Measurements from ENCODE around the gene UEVLD. TPM values are rescaled to one million over a fixed set of nuclear protein-coding genes. Genes with fewer than 3 reads are reported as not detected.

UEVLD gene
- total and polyA plus RNA-seq, 9 of the 15 experiments (the other 6 are each of a cell fraction or from before 2014, with no cell fraction given), result 4.7 to 12.6 (median 7.4) TPM

- FAIRE-seq (peak; percentile 6), ATAC-seq (peak; percentile 75; the same call in 2 of the 3 replicates), DNase-seq (ENCODE audit: extremely low read depth in 1 of 4, low spot score in 3 of 4) (peak in 1 of 4 experiments; percentile 31)
- Histone ChIP-seq H3K4me3 (no peak overlapping the region), H3K27me3 (ENCODE audit: control insufficient read depth in 2 of 2, insufficient read depth in 2 of 2, low read length in 2 of 2) (no peaks in the 10 kb centered on the region), H3K9me3 (replicated peaks; ENCODE audit: control insufficient read depth, insufficient read depth, low read depth, low read length) (no peaks in the 10 kb centered on the region), H3K79me2 (ENCODE audit: control insufficient read depth, insufficient read depth, low read length) (no peaks in the 10 kb centered on the region), H3K4me1 (replicated peaks in 1 of 2; ENCODE audit: control insufficient read depth in 2 of 2, insufficient read depth in 2 of 2, low read length in 2 of 2) (no peaks in the 10 kb centered on the region), H3K9ac (ENCODE audit: insufficient read depth in 1 of 2, low read depth in 2 of 2, low read length in 2 of 2) (no peak overlapping the region), H3K4me2 (ENCODE audit: insufficient read depth, low read length) (no peak overlapping the region), H3K9me1 (ENCODE audit: control insufficient read depth, insufficient read depth, low read length) (no peaks in the 10 kb centered on the region), H2AFZ (ENCODE audit: low read depth, low read length) (no peak overlapping the region), H3K27ac (ENCODE audit: extremely low read depth, low read depth, low read length) (no peak overlapping the region), H3K36me3 (ENCODE audit: control insufficient read depth, insufficient read depth, low read length) (peaks cover 12% of the 10 kb centered on the region; the same call in 2 of the 3 replicates), H4K20me1 (replicated peaks; ENCODE audit: control insufficient read depth, insufficient read depth, low read length) (no peaks in the 10 kb centered on the region)
- intact Hi-C loops (cut with micrococcal nuclease), result loop anchor here (1.0 to 10.0 kb wide), 3 partner anchors 111 to 224 kb away; no protein-coding TSS in a partner anchor
- CTCF ChIA-PET (ENCODE audit: low intra/inter-chr PET ratio), result interaction anchor here (0.6 to 3.2 kb wide), 8 partner anchors 109 to 232 kb away, joined by 3 to 19 read pairs (median 6); no protein-coding TSS in a partner anchor
- 100% methylated on average over 1 of the region's 1 CpG for WGBS (ENCODE audit: insufficient coverage, low coverage, missing lambda C conversion rate)
- BruUV-seq (replicated peaks), result no TSS peak
- in situ Hi-C loops (cut with MboI), result loop anchor here (10.0 to 25.0 kb wide), 2 partner anchors 197 to 656 kb away; partner anchors contain the start of gene IGSF22
- POLR2A ChIA-PET, result interaction anchor here (0.5 to 1.9 kb wide), 3 partner anchors 13 to 1382 kb away, joined by 3 to 5 read pairs (median 3); partner anchors contain the start of gene TSG101
- TF ChIP-seq TEAD1 (CRISPR knock-in tag; IDR thresholded peaks at IDR 0.05), result no peak
- TF ChIP-seq BRD4 (IDR thresholded peaks at IDR 0.05), result no peak
- peak; percentile 69 to 79 for TF ChIP-seq RAD21 (CRISPR knock-in tag; conservative IDR thresholded peaks at IDR 0.05 in 1 of 2, IDR thresholded peaks at IDR 0.05 in 1 of 2)
- no peak for TF ChIP-seq MCM2 (IDR thresholded peaks at IDR 0.05; ENCODE audit: low read depth)
- TF ChIP-seq RFX1 (IDR thresholded peaks at IDR 0.05), result no peak
- TF ChIP-seq ATF2 (CRISPR knock-in tag; IDR thresholded peaks at IDR 0.05), result no peak
- TF ChIP-seq NEUROD1 (IDR thresholded peaks at IDR 0.05; ENCODE audit: borderline replicate concordance, low read depth, low read length, partially characterized antibody), result no peak
- no peak for TF ChIP-seq NR1H2 (CRISPR knock-in tag; IDR thresholded peaks at IDR 0.05)
- no peak for TF ChIP-seq ZNF143 (CRISPR knock-in tag; IDR thresholded peaks at IDR 0.05)
- TF ChIP-seq GATAD2A (IDR thresholded peaks at IDR 0.05), result no peak
- no peak for TF ChIP-seq WHSC1 (IDR thresholded peaks at IDR 0.05; ENCODE audit: low read length)
- TF ChIP-seq HNRNPH1 (optimal IDR thresholded peaks at IDR 0.05; ENCODE audit: low read depth, low read length), result no peak
- TF ChIP-seq SMC3 (conservative IDR thresholded peaks at IDR 0.05; ENCODE audit: insufficient read depth, low read depth, low read length), result peak; percentile 41; the same call in 1 of the 2 replicates
- no peak for TF ChIP-seq ETV6 (IDR thresholded peaks at IDR 0.05; ENCODE audit: borderline replicate concordance in 1 of 2, low read depth in 2 of 2, low read length in 1 of 2)
- TF ChIP-seq ETV6 (CRISPR knock-in tag; IDR thresholded peaks at IDR 0.05; ENCODE audit: borderline replicate concordance), result no peak
- TF ChIP-seq SRSF7 (optimal IDR thresholded peaks at IDR 0.05; ENCODE audit: low read depth, low read length), result no peak
- 0 out of 4 replicates have a peak, but pooled peaks of 1 of the 2 experiments have one; percentile 11 for TF ChIP-seq KDM1A (IDR thresholded peaks at IDR 0.05)
- no peak for TF ChIP-seq KLF10 (CRISPR knock-in tag; IDR thresholded peaks at IDR 0.05)
- TF ChIP-seq ZBTB26 (CRISPR knock-in tag; IDR thresholded peaks at IDR 0.05), result no peak
- TF ChIP-seq CBFB (CRISPR knock-in tag; IDR thresholded peaks at IDR 0.05), result no peak
- no peak for TF ChIP-seq SNRNP70 (optimal IDR thresholded peaks at IDR 0.05; ENCODE audit: low read depth, low read length)
- TF ChIP-seq ZKSCAN3 (CRISPR knock-in tag; IDR thresholded peaks at IDR 0.05), result no peak
These were observed 48.1 kb downstream of the UEVLD start for GRCh38 chr11:18540207-18541009.
